A673 (cell line): Measurements from ENCODE around the gene GJC2.

Experiments used
- EZH2 ChIP-seq: fragments of 200-600 bp; sonication (generic); IDR thresholded peaks from 2 replicates; pipeline ENCODE4 v1.6.1; 2017; ENCODE audit warnings: borderline replicate concordance, low read depth, mild to moderate bottlenecking, mixed read lengths, antibody characterized with exemption, low read length; ENCODE audit not compliant: poor library complexity, severe bottlenecking
- TF ChIP-seq, protein P1 (sequence below): fragments of 300-800, 200-600 bp; sonication (generic); conservative IDR thresholded peaks from 2 replicates; pipeline ENCODE4 v1.5.1; 2017; ENCODE audit warnings: low read depth, mild to moderate bottlenecking, antibody characterized with exemption, low read length, moderate library complexity, mixed read lengths

GRCh38 chr1:228144193-228144992 lies 5.3 kb upstream of the GJC2 start:
- TF ChIP-seq, protein P1, sequence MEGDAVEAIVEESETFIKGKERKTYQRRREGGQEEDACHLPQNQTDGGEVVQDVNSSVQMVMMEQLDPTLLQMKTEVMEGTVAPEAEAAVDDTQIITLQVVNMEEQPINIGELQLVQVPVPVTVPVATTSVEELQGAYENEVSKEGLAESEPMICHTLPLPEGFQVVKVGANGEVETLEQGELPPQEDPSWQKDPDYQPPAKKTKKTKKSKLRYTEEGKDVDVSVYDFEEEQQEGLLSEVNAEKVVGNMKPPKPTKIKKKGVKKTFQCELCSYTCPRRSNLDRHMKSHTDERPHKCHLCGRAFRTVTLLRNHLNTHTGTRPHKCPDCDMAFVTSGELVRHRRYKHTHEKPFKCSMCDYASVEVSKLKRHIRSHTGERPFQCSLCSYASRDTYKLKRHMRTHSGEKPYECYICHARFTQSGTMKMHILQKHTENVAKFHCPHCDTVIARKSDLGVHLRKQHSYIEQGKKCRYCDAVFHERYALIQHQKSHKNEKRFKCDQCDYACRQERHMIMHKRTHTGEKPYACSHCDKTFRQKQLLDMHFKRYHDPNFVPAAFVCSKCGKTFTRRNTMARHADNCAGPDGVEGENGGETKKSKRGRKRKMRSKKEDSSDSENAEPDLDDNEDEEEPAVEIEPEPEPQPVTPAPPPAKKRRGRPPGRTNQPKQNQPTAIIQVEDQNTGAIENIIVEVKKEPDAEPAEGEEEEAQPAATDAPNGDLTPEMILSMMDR: no peak
- TF ChIP-seq EZH2: no peak
